ENCODE measurements around the gene LDB2. TPM values are rescaled to one million over a fixed set of nuclear protein-coding genes. Genes with fewer than 3 reads are reported as not detected.

Gene LDB2
- total RNA-seq, 2 experiments from 2014 or later: not detected

DNA sequence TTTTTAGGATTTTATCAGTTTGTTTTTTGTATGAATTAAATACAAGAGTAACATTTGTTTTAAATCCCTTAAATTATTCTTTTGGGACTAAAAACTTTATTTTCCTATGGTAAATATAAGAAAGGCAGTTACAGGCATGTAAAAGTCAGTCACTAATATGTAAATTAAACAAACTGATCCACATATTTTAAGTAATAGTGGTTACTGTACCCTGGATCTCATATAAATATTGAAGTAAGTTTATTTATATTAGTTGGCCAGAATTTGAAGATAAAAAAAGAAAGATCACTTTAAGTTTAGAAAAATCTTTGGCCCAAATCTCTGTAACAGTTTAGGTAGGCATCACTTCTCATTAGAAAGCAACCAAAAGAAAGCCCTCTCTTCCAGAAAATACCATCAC, 45.8 kb downstream of the LDB2 start:
- H3K36me3 Mint-ChIP-seq: no peaks in the 10 kb centered on the region
- no peak overlapping the region for H3K27ac Mint-ChIP-seq
- H3K9me3 Mint-ChIP-seq: no peaks in the 10 kb centered on the region
- POLR2A ChIA-PET: interaction anchor here (0.7 kb wide), 1 partner anchor 9 kb away, joined by 3 read pairs; no protein-coding TSS in a partner anchor
- no peaks in the 10 kb centered on the region for H3K4me1 Mint-ChIP-seq (ENCODE audit: low read depth)
- no peak for DNase-seq
- CTCF ChIA-PET: no interaction called here
- no peaks in the 10 kb centered on the region for H3K27me3 Mint-ChIP-seq
- no peak overlapping the region for H3K4me3 Mint-ChIP-seq
- intact Hi-C loops (cut with micrococcal nuclease): no loop called here

DNA sequence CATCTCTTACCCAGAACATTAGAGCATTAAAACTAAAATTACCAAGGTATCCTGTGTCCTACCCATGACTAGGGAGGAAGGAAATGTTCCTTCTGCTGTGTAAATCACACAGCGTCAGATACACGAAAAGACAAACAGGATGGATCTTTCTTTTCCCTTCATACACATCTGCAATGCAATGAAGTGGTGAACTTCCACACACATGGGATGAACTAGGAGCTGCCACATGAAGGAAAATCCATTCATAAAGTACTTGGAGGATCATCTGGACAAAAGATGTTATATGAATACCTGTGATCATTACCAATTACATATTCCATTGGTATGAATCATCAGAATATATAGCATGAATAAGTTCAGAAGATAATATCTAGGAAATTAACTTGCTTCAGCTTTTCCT, 46.2 kb downstream of the LDB2 start:
- no peak for DNase-seq
- intact Hi-C loops (cut with micrococcal nuclease): no loop called here
- Mint-ChIP-seq H3K27ac (no peak overlapping the region), H3K36me3 (no peaks in the 10 kb centered on the region), H3K27me3 (no peaks in the 10 kb centered on the region), H3K4me1 (ENCODE audit: low read depth) (no peaks in the 10 kb centered on the region), H3K9me3 (no peaks in the 10 kb centered on the region), H3K4me3 (no peak overlapping the region)
- ChIA-PET CTCF (no interaction called here), POLR2A (interaction anchor here (0.7 kb wide), 1 partner anchor 8 kb away, joined by 3 read pairs; no protein-coding TSS in a partner anchor)

DNA sequence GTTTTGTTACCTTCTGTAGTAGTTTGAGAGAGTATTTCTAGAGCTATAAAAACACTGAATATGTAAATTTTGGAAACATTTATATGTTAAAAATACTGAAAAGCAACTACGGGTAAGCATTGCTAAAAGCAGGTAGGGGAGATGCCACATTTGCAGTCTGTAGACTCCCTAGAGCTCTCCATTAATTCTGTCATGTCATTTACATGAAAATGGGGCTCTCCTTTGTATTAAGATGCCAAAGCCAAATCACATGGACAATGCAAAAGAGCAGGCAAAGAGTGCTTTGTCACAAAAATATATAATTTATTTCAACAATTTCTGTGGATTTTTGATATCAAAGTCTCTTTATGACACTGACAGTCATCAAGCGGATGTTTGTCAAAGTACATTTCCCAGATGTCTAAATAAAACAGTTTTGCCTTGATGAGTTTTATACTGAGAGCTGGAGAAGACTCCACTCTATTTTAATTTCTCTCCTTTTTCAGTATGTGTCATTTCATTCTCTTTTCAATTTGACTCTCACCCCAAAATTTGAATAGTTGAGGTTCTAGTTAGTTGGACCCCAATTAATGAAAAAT, 51.8 kb downstream of the LDB2 start:
- Mint-ChIP-seq H3K9me3 (no peaks in the 10 kb centered on the region), H3K27ac (no peak overlapping the region), H3K36me3 (no peaks in the 10 kb centered on the region), H3K4me1 (ENCODE audit: low read depth) (no peaks in the 10 kb centered on the region), H3K4me3 (no peak overlapping the region), H3K27me3 (no peaks in the 10 kb centered on the region)
- CTCF ChIA-PET: no interaction called here
- intact Hi-C loops (cut with micrococcal nuclease): no loop called here
- POLR2A ChIA-PET: no interaction called here
- DNase-seq: no peak

GRCh38 chr4:16844816-16845586, 53.4 kb downstream of the LDB2 start:
- no peak for DNase-seq
- Mint-ChIP-seq H3K4me3 (no peak overlapping the region), H3K4me1 (ENCODE audit: low read depth) (no peaks in the 10 kb centered on the region), H3K27ac (no peak overlapping the region), H3K9me3 (no peaks in the 10 kb centered on the region), H3K36me3 (no peaks in the 10 kb centered on the region), H3K27me3 (no peaks in the 10 kb centered on the region)
- ChIA-PET CTCF (no interaction called here), POLR2A (no interaction called here)
- intact Hi-C loops (cut with micrococcal nuclease): no loop called here

DNA sequence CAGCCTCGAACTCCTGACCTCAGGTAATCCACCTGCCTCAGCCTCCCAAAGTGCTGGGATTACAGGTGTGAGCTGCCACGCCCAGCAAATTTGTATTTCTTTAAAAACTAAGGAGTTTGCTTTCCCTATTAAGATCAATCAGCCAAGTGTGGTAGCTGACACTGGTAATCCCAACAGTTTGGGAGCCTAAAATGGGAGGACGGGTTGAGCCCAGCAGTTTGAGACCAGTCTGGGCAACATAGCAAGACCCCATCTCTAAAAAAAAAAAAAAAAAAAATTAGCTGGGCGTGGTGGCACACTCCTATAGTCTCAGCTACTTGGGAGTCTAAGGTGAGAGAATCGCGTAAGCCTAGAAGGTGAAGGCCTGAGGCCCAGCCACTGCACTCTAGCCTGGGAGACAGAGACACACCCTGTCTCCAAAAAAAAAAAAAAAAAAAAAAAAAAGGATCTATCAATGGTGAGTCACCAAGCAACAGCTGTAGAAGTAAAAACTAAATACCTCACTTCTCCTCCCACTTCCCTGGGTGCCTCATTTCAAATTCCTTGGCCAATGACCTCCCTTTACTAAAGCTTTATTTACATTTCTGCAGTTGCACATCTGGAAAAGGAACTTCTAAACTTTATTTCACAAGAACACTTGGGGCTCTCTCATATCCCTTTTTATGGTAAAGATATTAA, 54.5 kb downstream of the LDB2 start:
- intact Hi-C loops (cut with micrococcal nuclease): no loop called here
- no peaks in the 10 kb centered on the region for H3K9me3 Mint-ChIP-seq
- CTCF ChIA-PET: no interaction called here

GRCh38 chr4:16838226-16838875, 60.1 kb downstream of the LDB2 start:
- no peaks in the 10 kb centered on the region for H3K36me3 Mint-ChIP-seq
- no peak for DNase-seq
- ChIA-PET POLR2A (no interaction called here), CTCF (interaction anchor here (1.0 kb wide), 1 partner anchor 78 kb away, joined by 3 read pairs; no protein-coding TSS in a partner anchor)
- H3K9me3 Mint-ChIP-seq: no peaks in the 10 kb centered on the region
- intact Hi-C loops (cut with micrococcal nuclease): no loop called here
- peaks cover 5% of the 10 kb centered on the region for H3K27me3 Mint-ChIP-seq
- no peaks in the 10 kb centered on the region for H3K4me1 Mint-ChIP-seq (ENCODE audit: low read depth)
- no peak overlapping the region for H3K4me3 Mint-ChIP-seq
- H3K27ac Mint-ChIP-seq: no peak overlapping the region

More for the DNA sequence above, 54.5 kb downstream of the LDB2 start:
- H3K4me1 Mint-ChIP-seq (ENCODE audit: low read depth): no peaks in the 10 kb centered on the region
- POLR2A ChIA-PET: interaction anchor here (0.8 kb wide), 1 partner anchor 8 kb away, joined by 3 read pairs; no protein-coding TSS in a partner anchor
- H3K4me3 Mint-ChIP-seq: no peak overlapping the region
- no peaks in the 10 kb centered on the region for H3K27me3 Mint-ChIP-seq
- no peak for DNase-seq
- H3K27ac Mint-ChIP-seq: no peak overlapping the region
- H3K36me3 Mint-ChIP-seq: no peaks in the 10 kb centered on the region

DNA sequence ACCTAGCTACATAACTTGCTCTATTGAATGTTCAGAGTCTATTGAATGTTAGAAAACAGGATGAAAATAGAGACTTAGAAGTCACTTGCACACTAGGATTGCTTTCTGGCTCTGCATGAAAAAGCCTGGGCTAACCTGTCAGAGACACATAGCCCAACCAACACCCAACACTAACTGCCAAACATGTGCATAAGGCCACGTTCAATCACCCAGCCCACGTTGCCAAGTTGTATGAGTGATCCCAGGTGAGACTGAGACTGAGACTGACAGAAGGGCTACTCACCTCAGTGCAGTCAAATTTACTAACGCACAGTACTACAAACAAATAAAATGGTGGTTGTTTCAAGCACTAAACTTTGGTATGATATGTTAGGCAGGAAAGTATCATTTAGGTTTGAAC, 61.0 kb downstream of the LDB2 start:
- ChIA-PET CTCF (interaction anchor here (1.0 kb wide), 1 partner anchor 79 kb away, joined by 3 read pairs; no protein-coding TSS in a partner anchor), POLR2A (no interaction called here)
- Mint-ChIP-seq H3K4me3 (no peak overlapping the region), H3K4me1 (ENCODE audit: low read depth) (no peaks in the 10 kb centered on the region), H3K27ac (no peak overlapping the region), H3K36me3 (no peaks in the 10 kb centered on the region), H3K27me3 (peaks cover 5% of the 10 kb centered on the region), H3K9me3 (no peaks in the 10 kb centered on the region)
- no peak for DNase-seq
- intact Hi-C loops (cut with micrococcal nuclease): no loop called here

DNA sequence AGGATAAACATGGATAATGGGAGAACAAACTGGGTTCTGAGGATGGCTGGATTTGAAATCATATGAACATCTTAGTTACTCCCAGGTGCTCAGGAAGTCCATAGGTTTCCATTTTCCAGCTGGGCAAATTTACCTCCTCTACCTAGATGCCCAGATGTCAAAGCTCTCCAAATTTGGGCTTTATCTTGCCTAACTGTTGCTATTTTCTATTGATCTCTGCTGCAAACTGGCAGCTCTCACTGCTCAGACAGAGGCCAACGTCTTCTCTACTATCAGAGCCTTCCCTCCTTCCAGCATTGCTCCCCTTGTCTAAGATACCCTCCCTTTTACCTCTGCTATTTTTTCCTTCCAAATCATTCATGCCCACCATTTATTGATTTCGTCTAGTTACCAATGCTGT, 62.1 kb downstream of the LDB2 start:
- Mint-ChIP-seq H3K9me3 (no peaks in the 10 kb centered on the region), H3K4me1 (ENCODE audit: low read depth) (no peaks in the 10 kb centered on the region), H3K27ac (no peak overlapping the region), H3K36me3 (no peaks in the 10 kb centered on the region), H3K4me3 (no peak overlapping the region), H3K27me3 (peaks cover 5% of the 10 kb centered on the region)
- ChIA-PET POLR2A (no interaction called here), CTCF (no interaction called here)
- DNase-seq: no peak
- intact Hi-C loops (cut with micrococcal nuclease): no loop called here

DNA sequence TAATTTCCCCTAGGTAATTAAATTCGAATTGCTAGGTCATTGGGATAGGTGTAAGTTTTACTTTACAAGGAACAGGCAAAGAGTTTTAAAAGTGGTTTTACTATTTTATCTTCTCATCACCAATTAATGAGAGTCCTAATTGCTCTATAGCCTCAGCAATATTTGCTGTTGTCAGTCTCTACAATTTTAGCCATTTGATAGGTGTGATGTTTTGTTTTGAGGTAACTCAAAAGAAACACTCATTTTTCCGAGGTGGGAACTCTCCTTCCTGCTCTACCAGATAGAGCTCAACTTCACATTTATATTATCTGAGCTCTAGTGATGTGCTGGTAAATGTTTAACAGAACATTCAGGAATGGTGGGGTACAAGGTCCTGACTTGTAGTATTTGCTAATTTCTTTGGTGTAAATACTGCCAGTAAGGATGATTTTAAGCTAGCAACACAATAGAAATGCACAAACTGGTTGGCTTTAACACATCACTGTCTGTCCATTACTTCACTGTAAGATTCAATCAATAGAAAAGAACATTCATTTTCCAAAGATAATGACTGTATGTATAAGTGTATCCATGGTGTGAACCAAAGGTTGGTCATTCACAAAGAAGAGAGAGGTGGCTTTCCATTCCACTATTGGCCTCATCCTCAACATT, 62.7 kb downstream of the LDB2 start:
- Mint-ChIP-seq H3K27ac (no peak overlapping the region), H3K9me3 (no peaks in the 10 kb centered on the region), H3K27me3 (peaks cover 5% of the 10 kb centered on the region), H3K4me1 (ENCODE audit: low read depth) (no peaks in the 10 kb centered on the region), H3K36me3 (no peaks in the 10 kb centered on the region), H3K4me3 (no peak overlapping the region)
- POLR2A ChIA-PET: no interaction called here
- intact Hi-C loops (cut with micrococcal nuclease): no loop called here
- DNase-seq: no peak
- CTCF ChIA-PET: no interaction called here

- no peaks in the 10 kb centered on the region for H3K36me3 Mint-ChIP-seq
- H3K27ac Mint-ChIP-seq: no peak overlapping the region
- H3K9me3 Mint-ChIP-seq: no peaks in the 10 kb centered on the region
- H3K27me3 Mint-ChIP-seq: peaks cover 5% of the 10 kb centered on the region
- ChIA-PET POLR2A (no interaction called here), CTCF (no interaction called here)
- H3K4me1 Mint-ChIP-seq (ENCODE audit: low read depth): no peaks in the 10 kb centered on the region
- intact Hi-C loops (cut with micrococcal nuclease): no loop called here
- no peak overlapping the region for H3K4me3 Mint-ChIP-seq
- DNase-seq: no peak
Observed at GRCh38 chr4:16834814-16835213, 63.6 kb downstream of the LDB2 start.

GRCh38 chr4:16833722-16834121, 64.7 kb downstream of the LDB2 start:
- intact Hi-C loops (cut with micrococcal nuclease): no loop called here
- ChIA-PET CTCF (interaction anchor here (0.7 kb wide), 1 partner anchor 13 kb away, joined by 4 read pairs; no protein-coding TSS in a partner anchor), POLR2A (no interaction called here)
- H3K9me3 Mint-ChIP-seq: no peaks in the 10 kb centered on the region
- no peak for DNase-seq
- no peaks in the 10 kb centered on the region for H3K36me3 Mint-ChIP-seq
- H3K4me1 Mint-ChIP-seq (ENCODE audit: low read depth): no peaks in the 10 kb centered on the region
- no peak overlapping the region for H3K4me3 Mint-ChIP-seq
- H3K27me3 Mint-ChIP-seq: peaks cover 5% of the 10 kb centered on the region
- H3K27ac Mint-ChIP-seq: no peak overlapping the region

GRCh38 chr4:16830081-16830480, 68.4 kb downstream of the LDB2 start:
- intact Hi-C loops (cut with micrococcal nuclease): no loop called here
- POLR2A ChIA-PET: no interaction called here
- CTCF ChIA-PET: no interaction called here
- no peaks in the 10 kb centered on the region for H3K4me1 Mint-ChIP-seq (ENCODE audit: low read depth)
- no peak overlapping the region for H3K27ac Mint-ChIP-seq
- no peaks in the 10 kb centered on the region for H3K36me3 Mint-ChIP-seq
- no peak overlapping the region for H3K4me3 Mint-ChIP-seq
- DNase-seq: no peak
- no peaks in the 10 kb centered on the region for H3K9me3 Mint-ChIP-seq
- peaks cover 4% of the 10 kb centered on the region for H3K27me3 Mint-ChIP-seq

Measured in activated CD4-positive, alpha-beta memory T cell treated with anti-CD3 and anti-CD28 coated beads for 36 hours (primary cell).